ENCODE results near the gene MST1.

Gene MST1

GRCh38 chr3:49689046-49689907, at the start of gene MST1, which contains the start of gene RNF123:
MST1 (minus strand) TSS chr3:49689474; CDS start chr3:49688691, 783 bp downstream.
RNF123 (plus strand) TSS chr3:49689557; CDS start chr3:49691166, 1,609 bp downstream.
- TF ChIP-seq CTCF (IDR thresholded peaks at IDR 0.05; ENCODE audit: insufficient read depth, missing control alignments), result no peak
- DNase-seq (ENCODE audit: insufficient read length, low spot score) (peak; percentile 98), FAIRE-seq (no peak)

DNA sequence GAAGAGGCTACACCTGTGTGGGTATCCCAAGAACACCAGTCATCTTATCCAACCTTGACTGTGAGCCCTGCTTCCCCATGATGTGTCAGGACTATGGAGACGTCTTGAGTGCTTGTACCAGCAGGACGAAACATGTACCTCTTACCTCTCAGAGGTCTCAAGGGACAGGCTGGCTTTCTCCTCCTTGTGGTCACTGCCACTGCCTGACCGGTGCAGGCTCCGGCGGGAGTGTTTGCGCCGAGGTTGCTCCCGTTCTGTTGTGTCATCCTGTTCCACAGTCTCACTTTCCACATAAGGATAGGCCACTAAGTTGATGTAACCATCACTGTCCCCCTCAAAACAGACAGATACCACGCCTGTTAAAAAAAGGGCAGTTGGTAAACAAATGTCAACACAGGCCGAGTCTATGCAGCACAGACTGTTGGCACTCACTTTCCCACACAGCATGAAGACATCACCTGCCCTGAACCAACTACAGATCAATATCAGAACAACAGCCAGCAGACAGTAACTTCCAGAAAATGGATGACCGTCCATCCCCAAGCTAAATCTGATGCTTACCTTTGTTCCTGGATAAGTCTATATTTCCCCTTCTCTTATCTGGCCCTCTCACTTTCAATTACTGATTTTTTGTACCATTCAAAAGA, 48.9 kb upstream of the MST1 start:
- FAIRE-seq, result no peak
- TF ChIP-seq CTCF (IDR thresholded peaks at IDR 0.05; ENCODE audit: insufficient read depth, missing control alignments), result no peak
- DNase-seq (ENCODE audit: insufficient read length, low spot score), result no peak

DNA sequence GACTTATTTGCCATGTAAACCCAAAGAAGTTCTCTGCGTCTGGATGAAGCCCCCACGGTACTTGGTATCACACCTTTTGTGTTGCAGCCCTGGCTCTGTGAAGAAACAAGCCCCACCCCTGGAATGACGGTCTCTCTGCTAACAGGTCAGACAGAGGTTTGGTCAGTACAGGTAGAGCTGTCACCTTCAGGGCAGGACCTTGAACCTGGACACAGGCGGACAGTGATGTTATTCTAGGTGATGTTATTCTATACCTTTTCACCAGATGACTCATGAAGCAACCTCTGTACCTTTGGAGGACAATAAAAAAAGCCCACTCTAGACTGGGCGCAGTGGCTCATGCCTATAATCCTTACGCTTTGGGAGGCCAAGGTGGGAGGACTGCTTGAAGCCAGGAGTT, 45.5 kb upstream of the MST1 start:
- FAIRE-seq, result no peak
- DNase-seq (ENCODE audit: insufficient read length, low spot score), result no peak
- TF ChIP-seq CTCF (IDR thresholded peaks at IDR 0.05; ENCODE audit: insufficient read depth, missing control alignments), result no peak

- FAIRE-seq (no peak), DNase-seq (ENCODE audit: insufficient read length, low spot score) (no peak)
- TF ChIP-seq CTCF (IDR thresholded peaks at IDR 0.05; ENCODE audit: insufficient read depth, missing control alignments), result no peak
Measured at GRCh38 chr3:49733551-49733950, 44.3 kb upstream of the MST1 start.

GRCh38 chr3:49732597-49732996, 43.3 kb upstream of the MST1 start:
- TF ChIP-seq CTCF (IDR thresholded peaks at IDR 0.05; ENCODE audit: insufficient read depth, missing control alignments), result no peak
- DNase-seq (ENCODE audit: insufficient read length, low spot score) (no peak), FAIRE-seq (no peak)

- no peak for TF ChIP-seq CTCF (IDR thresholded peaks at IDR 0.05; ENCODE audit: insufficient read depth, missing control alignments)
- DNase-seq (ENCODE audit: insufficient read length, low spot score) (no peak), FAIRE-seq (no peak)
Measured at GRCh38 chr3:49729966-49730609, 40.8 kb upstream of the MST1 start.
